Gastrocnemius medialis (tissue), 4 donors: ENCODE results near the gene PRRG3. TPM values are rescaled to one million over a fixed set of nuclear protein-coding genes. Genes with fewer than 3 reads are reported as not detected.

Experiments
- ATAC-seq, 2 donors: fragments of 150-250 bp; one replicate each; pipeline ENCODE4 v1.9.1; 2016
- DNase-seq, 2 donors: peaks; one replicate each; pipeline ENCODE4 v3.0.0-alpha.2; 2019
- H3K27ac ChIP-seq, 4 donors: fragments of 200-600 bp; sonication (generic); 1 replicate in 1 of 4; 2 replicates in 3 of 4; pipeline ENCODE4 v1.5.1; 2016 to 2018; ENCODE audit warnings: mild to moderate bottlenecking in 2 of 4, moderate library complexity in 1 of 4
- H3K27me3 ChIP-seq, 3 donors: fragments of 200-600 bp; sonication (generic) in 2 of 3; 1 replicate in 1 of 3; 2 replicates in 2 of 3; pipeline versions ENCODE4 v1.5.1 to v1.6.0; 2016 to 2019; ENCODE audit warnings: mild to moderate bottlenecking in 1 of 3, moderate library complexity in 1 of 3
- H3K36me3 ChIP-seq, 2 donors: fragments of 200-600 bp; sonication (generic) in 1 of 2; one replicate each; pipeline ENCODE4 v1.5.1; 2017 to 2018
- H3K4me1 ChIP-seq, 2 donors: fragments of 200-600 bp; sonication (generic) in 1 of 2; one replicate each; pipeline ENCODE4 v1.5.1; 2016 to 2017; ENCODE audit warnings: mild to moderate bottlenecking in 2 of 2
- H3K4me3 ChIP-seq, 4 donors: fragments of 200-600 bp; sonication (generic) in 3 of 4; 1 replicate in 1 of 4; 2 replicates in 3 of 4; pipeline ENCODE4 v1.5.1; 2016 to 2019; ENCODE audit warnings: mild to moderate bottlenecking in 2 of 4
- H3K9me3 ChIP-seq, 3 donors: fragments of 200-600 bp; sonication (generic) in 2 of 3; 1 replicate in 1 of 3; 2 replicates in 2 of 3; pipeline ENCODE4 v1.5.1; 2016 to 2019
- CTCF ChIP-seq, 5 experiments: fragments of 450-650 bp in 3 of 5; fragments of 200-600 bp in 2 of 5; sonication (generic) in 2 of 5; IDR thresholded peaks in 4 of 5; conservative IDR thresholded peaks in 1 of 5; 1 replicate in 4 of 5; 2 replicates in 1 of 5; pipeline ENCODE4 v1.5.1; 2016 to 2019; ENCODE audit warnings: antibody characterized with exemption in 5 of 5, mild to moderate bottlenecking in 3 of 5, moderate library complexity in 3 of 5
- POLR2A ChIP-seq, 2 donors: fragments of 450-650 bp; IDR thresholded peaks; one replicate each; pipeline ENCODE4 v1.6.1; 2017; ENCODE audit warnings: antibody characterized with exemption in 2 of 2, mild to moderate bottlenecking in 2 of 2, moderate library complexity in 2 of 2
- in situ Hi-C, 4 donors: fragments of 200-750 bp; cut with MboI; loops; one replicate each; pipeline versions ENCODE4 v1.15.0 to v1.8.0; 2017; ENCODE audit warnings: low sequenced_read_pairs in 4 of 4
- intact Hi-C: fragments of 100-400 bp; cut with DNase I; formaldehyde crosslinking; loops from one replicate; pipeline ENCODE4 v1.15.1; 2023; ENCODE audit warnings: low total_unique reads
- total RNA-seq, 4 donors: library from RNA; depleted of rRNA; stranded (reverse); fragments of >200 nt; gene quantifications; one replicate each; pipeline versions ENCODE4 v1.1.0 to v1.2.3, GENCODE V29; 2016

PRRG3 gene
- total RNA-seq, 4 donors from 2014 or later = 0.04 to 0.39 TPM; not detected in 2

- DNase-seq (no peak), ATAC-seq (no peak)
- H3K4me1 ChIP-seq = peaks cover 0 to 4% of the 10 kb centered on the region in 2 donors
- H3K4me3 ChIP-seq = no peak overlapping the region
- H3K27me3 ChIP-seq = no peaks in the 10 kb centered on the region
- in situ Hi-C loops = no loop called here
- H3K27ac ChIP-seq = no peak overlapping the region
- H3K9me3 ChIP-seq = no peaks in the 10 kb centered on the region
- intact Hi-C loops = no loop called here
- H3K36me3 ChIP-seq = no peaks in the 10 kb centered on the region
- TF ChIP-seq CTCF (IDR thresholded peaks at IDR 0.05 in 4 of 5, conservative IDR thresholded peaks at IDR 0.05 in 1 of 5) (no peak), POLR2A (IDR thresholded peaks at IDR 0.05) (no peak)
Measured at GRCh38 chrX:151711154-151711553, 15.9 kb downstream of the PRRG3 start.

- Histone ChIP-seq H3K27ac (no peak overlapping the region), H3K27me3 (no peaks in the 10 kb centered on the region), H3K4me3 (no peak overlapping the region), H3K4me1 (peaks cover 0 to 4% of the 10 kb centered on the region in 2 donors), H3K36me3 (no peaks in the 10 kb centered on the region), H3K9me3 (no peaks in the 10 kb centered on the region)
- intact Hi-C loops = no loop called here
- DNase-seq (no peak), ATAC-seq (no peak)
- no peak for TF ChIP-seq POLR2A (IDR thresholded peaks at IDR 0.05)
- no peak for TF ChIP-seq CTCF (IDR thresholded peaks at IDR 0.05 in 4 of 5, conservative IDR thresholded peaks at IDR 0.05 in 1 of 5)
- in situ Hi-C loops = no loop called here
Measured at GRCh38 chrX:151711787-151712186, 16.5 kb downstream of the PRRG3 start.

- H3K9me3 ChIP-seq = no peaks in the 10 kb centered on the region
- no peaks in the 10 kb centered on the region for H3K27me3 ChIP-seq
- ATAC-seq (no peak), DNase-seq (no peak)
- H3K36me3 ChIP-seq = no peaks in the 10 kb centered on the region
- H3K4me1 ChIP-seq = peaks cover 0 to 4% of the 10 kb centered on the region in 2 donors
- no peak overlapping the region for H3K4me3 ChIP-seq
- no peak for TF ChIP-seq POLR2A (IDR thresholded peaks at IDR 0.05)
- no peak for TF ChIP-seq CTCF (IDR thresholded peaks at IDR 0.05 in 4 of 5, conservative IDR thresholded peaks at IDR 0.05 in 1 of 5)
- no peak overlapping the region for H3K27ac ChIP-seq
- in situ Hi-C loops (no loop called here), intact Hi-C loops (no loop called here)
Measured at GRCh38 chrX:151712253-151712652, 17.0 kb downstream of the PRRG3 start.

GRCh38 chrX:151713849-151714248 lies 18.6 kb downstream of the PRRG3 start:
- Histone ChIP-seq H3K9me3 (no peaks in the 10 kb centered on the region), H3K4me1 (peaks cover 0 to 4% of the 10 kb centered on the region in 2 donors), H3K27ac (no peak overlapping the region), H3K27me3 (no peaks in the 10 kb centered on the region), H3K36me3 (no peaks in the 10 kb centered on the region), H3K4me3 (no peak overlapping the region)
- ATAC-seq = no peak
- in situ Hi-C loops = no loop called here
- peak in 1 of 5 experiments; percentile 37 for TF ChIP-seq CTCF (IDR thresholded peaks at IDR 0.05 in 4 of 5, conservative IDR thresholded peaks at IDR 0.05 in 1 of 5)
- TF ChIP-seq POLR2A (IDR thresholded peaks at IDR 0.05) = no peak
- intact Hi-C loops = no loop called here
- no peak for DNase-seq

- in situ Hi-C loops (no loop called here), intact Hi-C loops (no loop called here)
- DNase-seq (no peak), ATAC-seq (no peak)
- no peak overlapping the region for H3K27ac ChIP-seq
- H3K27me3 ChIP-seq = no peaks in the 10 kb centered on the region
- no peaks in the 10 kb centered on the region for H3K9me3 ChIP-seq
- H3K4me1 ChIP-seq = peaks cover 0 to 4% of the 10 kb centered on the region in 2 donors
- no peak for TF ChIP-seq CTCF (IDR thresholded peaks at IDR 0.05 in 4 of 5, conservative IDR thresholded peaks at IDR 0.05 in 1 of 5)
- no peak for TF ChIP-seq POLR2A (IDR thresholded peaks at IDR 0.05)
- H3K36me3 ChIP-seq = no peaks in the 10 kb centered on the region
- no peak overlapping the region for H3K4me3 ChIP-seq
Measured at GRCh38 chrX:151714362-151714761, 19.1 kb downstream of the PRRG3 start.
